ENCODE measurements around the gene C9orf78. TPM values are rescaled to one million over a fixed set of nuclear protein-coding genes. Genes with fewer than 3 reads are reported as not detected.

The C9orf78 gene
- total and polyA plus RNA-seq, 7 donors: 55.7 to 172 (median 67.1) TPM

- Histone ChIP-seq H3K9me3 (no peaks in the 10 kb centered on the region), H3K36me3 (peaks cover 20 to 92% (median 34%) of the 10 kb centered on the region in 4 donors), H3K4me1 (no peaks in the 10 kb centered on the region), H3K27me3 (no peaks in the 10 kb centered on the region), H3K27ac (no peak overlapping the region), H3K4me3 (no peak overlapping the region)
- no peak for TF ChIP-seq POLR2AphosphoS5 (IDR thresholded peaks at IDR 0.05)
- TF ChIP-seq EP300 (IDR thresholded peaks at IDR 0.05): no peak
- no peak for TF ChIP-seq POLR2A (IDR thresholded peaks at IDR 0.05)
- no peak for TF ChIP-seq CTCF (IDR thresholded peaks at IDR 0.05)
- no peak for DNase-seq
- 91 to 92% methylated on average over 14 of the region's 14 CpGs for WGBS, 2 donors
- intact Hi-C loops (cut with DNase I): no loop called here
Measured at GRCh38 chr9:129816501-129817435, 18.3 kb downstream of the C9orf78 start.

GRCh38 chr9:129815278-129815677, 19.8 kb downstream of the C9orf78 start:
- intact Hi-C loops (cut with DNase I): no loop called here
- DNase-seq: no peak
- H3K4me3 ChIP-seq: no peak overlapping the region
- 90 to 93% methylated on average over 11 of the region's 11 CpGs for WGBS, 2 donors
- peaks cover 12 to 85% (median 20%) of the 10 kb centered on the region in 4 donors for H3K36me3 ChIP-seq
- TF ChIP-seq CTCF (IDR thresholded peaks at IDR 0.05) (no peak), POLR2A (IDR thresholded peaks at IDR 0.05) (no peak), POLR2AphosphoS5 (IDR thresholded peaks at IDR 0.05) (no peak), EP300 (IDR thresholded peaks at IDR 0.05) (no peak)
- no peaks in the 10 kb centered on the region for H3K9me3 ChIP-seq
- no peaks in the 10 kb centered on the region for H3K4me1 ChIP-seq
- no peaks in the 10 kb centered on the region for H3K27me3 ChIP-seq
- no peak overlapping the region for H3K27ac ChIP-seq

- H3K27me3 ChIP-seq: no peaks in the 10 kb centered on the region
- WGBS, 2 donors: 92 to 93% methylated on average over 17 of the region's 17 CpGs
- DNase-seq: no peak
- no peaks in the 10 kb centered on the region for H3K9me3 ChIP-seq
- TF ChIP-seq POLR2AphosphoS5 (IDR thresholded peaks at IDR 0.05): no peak
- no peak for TF ChIP-seq EP300 (IDR thresholded peaks at IDR 0.05)
- no peak for TF ChIP-seq CTCF (IDR thresholded peaks at IDR 0.05)
- no peak for TF ChIP-seq POLR2A (IDR thresholded peaks at IDR 0.05)
- peaks cover 14 to 87% (median 22%) of the 10 kb centered on the region in 4 donors for H3K36me3 ChIP-seq
- no peaks in the 10 kb centered on the region for H3K4me1 ChIP-seq
- intact Hi-C loops (cut with DNase I): no loop called here
- H3K4me3 ChIP-seq: no peak overlapping the region
- H3K27ac ChIP-seq: no peak overlapping the region
Measured at GRCh38 chr9:129814432-129815223, 20.4 kb downstream of the C9orf78 start.

- intact Hi-C loops (cut with DNase I): no loop called here
- 88 to 91% methylated on average over 9 of the region's 9 CpGs for WGBS, 2 donors
- peaks cover 22 to 87% (median 28%) of the 10 kb centered on the region in 4 donors for H3K36me3 ChIP-seq
- no peaks in the 10 kb centered on the region for H3K9me3 ChIP-seq
- no peak overlapping the region for H3K4me3 ChIP-seq
- no peak for DNase-seq
- no peaks in the 10 kb centered on the region for H3K4me1 ChIP-seq
- TF ChIP-seq POLR2AphosphoS5 (IDR thresholded peaks at IDR 0.05) (no peak), EP300 (IDR thresholded peaks at IDR 0.05) (no peak), CTCF (IDR thresholded peaks at IDR 0.05) (no peak), POLR2A (IDR thresholded peaks at IDR 0.05) (no peak)
- no peak overlapping the region for H3K27ac ChIP-seq
- H3K27me3 ChIP-seq: no peaks in the 10 kb centered on the region
Measured at GRCh38 chr9:129813661-129814060, 21.4 kb downstream of the C9orf78 start.

Data from sigmoid colon (tissue), 7 donors.